AG04449 (cell line): Measurements from ENCODE around the gene CEP72.

ENCODE experiments used
- CTCF ChIA-PET: fragments of 350-600 bp; formaldehyde crosslinking; extraction: SDS; loops from one replicate; lab custom pipeline; 2021; ENCODE audit warnings: antibody characterized with exemption; lab: Yijun Ruan, JAX
- POLR2A ChIA-PET: fragments of 400-600, 350-600 bp; formaldehyde crosslinking; extraction: SDS; loops from one replicate; lab custom pipeline; 2020; ENCODE audit warnings: antibody characterized with exemption, inconsistent platforms; lab: Yijun Ruan, JAX
- DNase-seq: peaks from one replicate; pipeline ENCODE4 v3.0.0-alpha.2; 2010; ENCODE audit warnings: low read depth, low spot score
- H3K4me3 ChIP-seq: 2 replicates; pipeline ENCODE4 v1.5.1; 2011; ENCODE audit warnings: low read depth, mild to moderate bottlenecking, control low read depth, low read length
- CTCF ChIP-seq: IDR thresholded peaks from one replicate; pipeline ENCODE4 v1.5.1; 2011; ENCODE audit warnings: mild to moderate bottlenecking, moderate library complexity, low read length, control low read depth, inconsistent platforms; ENCODE audit not compliant: insufficient read depth; ENCODE audit errors: missing control alignments

CEP72 gene

GRCh38 chr5:583645-584044 lies 28.5 kb upstream of the CEP72 start:
- H3K4me3 ChIP-seq: no peak overlapping the region
- ChIA-PET POLR2A (no interaction called here), CTCF (no interaction called here)
- no peak for DNase-seq
- TF ChIP-seq CTCF: no peak

- POLR2A ChIA-PET: no interaction called here
- H3K4me3 ChIP-seq: no peak overlapping the region
- TF ChIP-seq CTCF: no peak
- DNase-seq: no peak
- CTCF ChIA-PET: no interaction called here
Measured at GRCh38 chr5:584216-584615, 27.9 kb upstream of the CEP72 start.

- H3K4me3 ChIP-seq: no peak overlapping the region
- POLR2A ChIA-PET: no interaction called here
- CTCF ChIA-PET: no interaction called here
- DNase-seq: no peak
- no peak for TF ChIP-seq CTCF
Measured at GRCh38 chr5:584846-585245, 27.3 kb upstream of the CEP72 start.

- CTCF ChIA-PET: no interaction called here
- POLR2A ChIA-PET: no interaction called here
- no peak for DNase-seq
- no peak for TF ChIP-seq CTCF
- H3K4me3 ChIP-seq: no peak overlapping the region
Measured at GRCh38 chr5:585556-585955, 26.6 kb upstream of the CEP72 start.

- ChIA-PET POLR2A (no interaction called here), CTCF (no interaction called here)
- H3K4me3 ChIP-seq: no peak overlapping the region
- DNase-seq: no peak
- TF ChIP-seq CTCF: no peak
Measured at GRCh38 chr5:585962-586628, 26.0 kb upstream of the CEP72 start.

GRCh38 chr5:586751-587285 lies 25.3 kb upstream of the CEP72 start:
- TF ChIP-seq CTCF: no peak
- CTCF ChIA-PET: no interaction called here
- no peak for DNase-seq
- no peak overlapping the region for H3K4me3 ChIP-seq
- POLR2A ChIA-PET: no interaction called here
